GM10847 (cell line): ENCODE results near the gene WDR5.

ENCODE experiments used
- POLR2A ChIP-seq: IDR thresholded peaks from 2 replicates; pipeline ENCODE4 v1.6.1; 2011; ENCODE audit not compliant: insufficient read length; ENCODE audit errors: extremely low read depth

Gene WDR5

GRCh38 chr9:134174526-134175290, 38.8 kb downstream of the WDR5 start:
- TF ChIP-seq POLR2A = no peak

- TF ChIP-seq POLR2A = no peak
These were observed 39.5 kb downstream of the WDR5 start for GRCh38 chr9:134175291-134175807.

GRCh38 chr9:134175808-134176598, 40.1 kb downstream of the WDR5 start:
- no peak for TF ChIP-seq POLR2A

GRCh38 chr9:134176599-134176968, 40.7 kb downstream of the WDR5 start:
- no peak for TF ChIP-seq POLR2A

- no peak for TF ChIP-seq POLR2A
These were observed 41.3 kb downstream of the WDR5 start for GRCh38 chr9:134177186-134177585.

GRCh38 chr9:134177624-134178393, 41.9 kb downstream of the WDR5 start:
- no peak for TF ChIP-seq POLR2A

GRCh38 chr9:134178394-134178767, 42.5 kb downstream of the WDR5 start:
- no peak for TF ChIP-seq POLR2A

GRCh38 chr9:134178768-134179551, 43.1 kb downstream of the WDR5 start:
- no peak for TF ChIP-seq POLR2A

GRCh38 chr9:134179595-134179917, 43.7 kb downstream of the WDR5 start:
- TF ChIP-seq POLR2A = no peak

- TF ChIP-seq POLR2A = no peak
These were observed 44.3 kb downstream of the WDR5 start for GRCh38 chr9:134179918-134180785.

- TF ChIP-seq POLR2A = no peak
These were observed 45.1 kb downstream of the WDR5 start for GRCh38 chr9:134180786-134181647.

- TF ChIP-seq POLR2A = no peak
These were observed 45.8 kb downstream of the WDR5 start for GRCh38 chr9:134181648-134182034.

- no peak for TF ChIP-seq POLR2A
These were observed 46.7 kb downstream of the WDR5 start for GRCh38 chr9:134182554-134183085.

GRCh38 chr9:134185536-134186011, 49.7 kb downstream of the WDR5 start:
- no peak for TF ChIP-seq POLR2A
